Right lobe of liver (tissue), 4 donors: Measurements from ENCODE around the gene TROAP.

Source experiments
- POLR2A ChIP-seq: fragments of 450-650 bp; IDR thresholded peaks from one replicate; pipeline ENCODE4 v1.6.1; 2017; ENCODE audit warnings: antibody characterized with exemption, mild to moderate bottlenecking
- TF ChIP-seq, protein P1 (sequence below), 4 donors: fragments of 200-600 bp in 3 of 4; fragments of 450-650 bp in 1 of 4; IDR thresholded peaks; one replicate each; pipeline versions ENCODE4 v1.5.1 to v1.8.0; 2016 to 2022; ENCODE audit warnings: antibody characterized with exemption in 4 of 4, mild to moderate bottlenecking in 2 of 4
- donor health status: DM: no; HTN: no; CAD: no.
- donor health status: DM: no; HTN: no; CAD: no.
- donor health status: DM: no; HTN: yes; CAD: no.

DNA sequence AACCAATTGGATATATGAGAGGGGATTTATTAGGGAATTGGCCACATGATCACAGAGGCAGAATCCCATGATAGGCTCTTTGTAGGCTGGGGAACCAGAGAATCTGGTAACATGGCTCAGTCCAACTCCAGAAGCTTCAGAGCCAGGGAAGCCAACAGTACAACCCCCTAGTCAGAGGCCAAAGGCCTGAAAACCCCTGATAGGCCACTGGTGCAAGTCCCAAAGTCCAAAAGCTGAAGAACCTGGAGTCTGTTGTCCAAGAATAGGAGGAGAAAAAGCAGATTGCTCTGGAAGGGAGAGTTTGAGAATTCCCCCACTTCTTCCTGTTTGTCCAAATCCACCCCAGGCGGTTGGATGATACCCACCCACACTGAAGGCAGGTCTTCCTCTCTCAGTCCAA lies 8.2 kb upstream of the TROAP start:
- TF ChIP-seq POLR2A, result no peak
- TF ChIP-seq, protein P1, sequence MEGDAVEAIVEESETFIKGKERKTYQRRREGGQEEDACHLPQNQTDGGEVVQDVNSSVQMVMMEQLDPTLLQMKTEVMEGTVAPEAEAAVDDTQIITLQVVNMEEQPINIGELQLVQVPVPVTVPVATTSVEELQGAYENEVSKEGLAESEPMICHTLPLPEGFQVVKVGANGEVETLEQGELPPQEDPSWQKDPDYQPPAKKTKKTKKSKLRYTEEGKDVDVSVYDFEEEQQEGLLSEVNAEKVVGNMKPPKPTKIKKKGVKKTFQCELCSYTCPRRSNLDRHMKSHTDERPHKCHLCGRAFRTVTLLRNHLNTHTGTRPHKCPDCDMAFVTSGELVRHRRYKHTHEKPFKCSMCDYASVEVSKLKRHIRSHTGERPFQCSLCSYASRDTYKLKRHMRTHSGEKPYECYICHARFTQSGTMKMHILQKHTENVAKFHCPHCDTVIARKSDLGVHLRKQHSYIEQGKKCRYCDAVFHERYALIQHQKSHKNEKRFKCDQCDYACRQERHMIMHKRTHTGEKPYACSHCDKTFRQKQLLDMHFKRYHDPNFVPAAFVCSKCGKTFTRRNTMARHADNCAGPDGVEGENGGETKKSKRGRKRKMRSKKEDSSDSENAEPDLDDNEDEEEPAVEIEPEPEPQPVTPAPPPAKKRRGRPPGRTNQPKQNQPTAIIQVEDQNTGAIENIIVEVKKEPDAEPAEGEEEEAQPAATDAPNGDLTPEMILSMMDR (IDR thresholded peaks at IDR 0.05), result no peak
